Left lobe of liver (tissue), 2 donors: Measurements from ENCODE around the gene NPIPB12. TPM values are rescaled to one million over a fixed set of nuclear protein-coding genes. Genes with fewer than 3 reads are reported as not detected.
A peak's percentile ranks its signal among the peaks of the same experiment; 100 is the strongest.
"Not testable (repeated sequence)": the region's sequence is repeated elsewhere in the genome, so short reads cannot be mapped to it uniquely, and the experiment has no call there.

Experiments
- ATAC-seq: fragments of 200-7000 bp; cut with Tn5 transposase; one replicate; pipeline ENCODE4 v1.9.1; 2020; ENCODE audit warnings: mild to moderate bottlenecking, moderate library complexity
- DNase-seq: peaks from one replicate; pipeline ENCODE4 v3.0.0-alpha.2; 2020; ENCODE audit warnings: low spot score
- total RNA-seq: library from RNA; stranded (reverse); gene quantifications from one replicate; pipeline ENCODE4 v1.2.1, GENCODE V29; 2021
- donor health status: DM: no; HTN: no; CAD: no; lungs with moderate emphysema.
- donor health status: DM: no; HTN: yes; CAD: no.

Gene NPIPB12
- 44.2 TPM for total RNA-seq

- DNase-seq, ATAC-seq: not testable (repeated sequence)
These were observed at the start of gene NPIPB12 for GRCh38 chr16:29506308-29506707. NPIPB12 (minus strand) TSS chr16:29506408.

DNA sequence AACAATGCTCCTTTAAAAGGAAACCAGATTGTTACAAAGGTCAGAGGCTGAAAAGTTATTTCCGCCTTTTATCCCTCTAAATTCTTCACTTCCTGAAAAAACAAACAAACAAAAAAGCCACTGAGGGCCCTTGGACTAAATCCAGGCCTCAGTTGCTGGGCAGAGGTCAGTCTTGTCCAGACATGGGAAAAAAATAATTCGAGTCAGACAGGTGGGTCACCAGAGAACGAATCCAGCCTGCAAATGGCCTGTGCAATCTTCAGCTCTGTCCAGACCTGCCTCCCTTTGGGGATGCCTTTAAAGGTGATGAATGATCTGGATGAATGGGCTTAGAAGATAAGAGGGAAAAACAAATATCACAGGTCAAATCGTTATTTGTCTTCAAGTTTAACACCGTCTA is 15.3 kb upstream of the NPIPB12 start:
- ATAC-seq, DNase-seq: not testable (repeated sequence)

- ATAC-seq, result not testable (repeated sequence)
- peak; percentile 51 for DNase-seq
These were observed 23.9 kb downstream of the NPIPB12 start for GRCh38 chr16:29482276-29482675.

DNA sequence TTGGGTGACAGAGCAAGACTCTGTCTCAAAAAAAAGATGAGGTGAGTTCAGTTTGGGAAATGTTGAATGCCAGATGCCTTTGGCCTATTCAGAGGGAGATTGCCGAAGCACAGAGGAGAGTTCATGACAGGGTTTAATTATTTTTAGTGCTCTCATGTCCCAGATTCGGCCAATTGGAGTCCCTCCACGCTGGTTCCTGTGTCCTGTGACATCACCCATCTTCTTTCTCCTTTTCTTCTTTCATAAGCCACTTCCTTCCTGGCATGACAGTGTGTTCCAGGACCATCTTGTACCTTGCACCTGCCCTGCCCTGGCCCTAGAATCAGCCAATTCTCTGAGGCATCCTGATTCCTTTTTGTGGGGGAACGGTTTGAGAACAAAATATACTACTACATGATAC is 34.1 kb downstream of the NPIPB12 start:
- not testable (repeated sequence) for DNase-seq, ATAC-seq

- peak; percentile 79 for DNase-seq
- ATAC-seq, result peak; percentile 88
These were observed 36.5 kb downstream of the NPIPB12 start for GRCh38 chr16:29469660-29470059.

DNA sequence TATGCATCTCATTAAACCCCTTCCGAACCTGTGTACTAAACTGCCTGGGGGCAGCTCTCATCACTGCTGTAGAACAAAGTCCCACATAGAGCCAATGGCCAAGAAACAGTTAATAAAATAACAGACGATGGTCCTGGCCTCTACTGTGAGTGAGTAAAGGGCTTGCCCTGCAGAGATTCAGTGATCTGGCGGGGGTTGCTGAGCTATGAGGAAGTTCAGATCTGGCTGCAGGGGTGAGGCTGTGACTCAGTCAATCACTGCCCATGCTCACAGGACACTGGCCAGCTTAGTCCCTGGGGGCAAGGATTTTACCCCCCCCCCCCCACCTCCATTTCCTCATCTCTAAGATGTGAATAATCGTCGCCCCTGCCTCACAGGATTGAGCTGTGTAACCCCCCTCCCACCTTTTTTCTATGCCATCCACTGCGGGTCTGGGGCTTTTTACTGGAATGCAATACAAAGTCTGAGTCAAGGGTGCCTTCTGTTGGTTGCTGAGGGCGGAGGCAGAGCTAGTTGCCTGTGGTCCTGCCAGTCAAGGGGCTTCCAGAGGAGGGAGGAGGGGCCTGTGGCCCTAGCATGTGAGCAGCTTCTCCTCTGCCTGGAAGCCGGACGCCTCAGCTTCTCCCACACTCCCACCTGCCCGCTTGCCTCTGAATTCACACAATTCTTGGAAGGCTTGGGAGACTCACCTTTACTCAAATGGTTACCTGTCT is 38.4 kb downstream of the NPIPB12 start:
- not testable (repeated sequence) for DNase-seq, ATAC-seq

GRCh38 chr16:29466904-29467303 is 39.3 kb downstream of the NPIPB12 start:
- ATAC-seq, result peak; percentile 14
- not testable (repeated sequence) for DNase-seq

- ATAC-seq, result peak; percentile 54
- DNase-seq, result not testable (repeated sequence)
These were observed 40.0 kb downstream of the NPIPB12 start for GRCh38 chr16:29465985-29466824.

DNA sequence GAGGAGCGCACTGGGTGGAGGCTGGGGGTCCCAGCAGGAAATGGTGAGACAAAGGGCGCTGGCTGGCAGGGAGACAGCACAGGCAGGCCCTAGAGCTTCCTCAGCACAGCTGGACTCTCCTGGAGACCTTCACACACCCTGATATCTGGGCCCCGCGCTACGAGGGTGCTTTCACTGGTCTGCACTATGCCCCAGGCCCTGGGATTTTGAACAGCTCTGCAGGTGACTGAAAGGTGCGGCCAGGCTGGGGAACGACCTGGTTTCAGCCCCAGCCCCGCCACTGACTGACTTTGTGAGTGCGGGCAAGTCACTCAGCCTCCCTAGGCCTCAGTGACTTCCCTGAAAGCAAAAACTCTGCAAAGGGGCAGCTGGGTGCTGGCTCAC is 45.6 kb downstream of the NPIPB12 start:
- not testable (repeated sequence) for DNase-seq
- peak; percentile 66 for ATAC-seq

DNA sequence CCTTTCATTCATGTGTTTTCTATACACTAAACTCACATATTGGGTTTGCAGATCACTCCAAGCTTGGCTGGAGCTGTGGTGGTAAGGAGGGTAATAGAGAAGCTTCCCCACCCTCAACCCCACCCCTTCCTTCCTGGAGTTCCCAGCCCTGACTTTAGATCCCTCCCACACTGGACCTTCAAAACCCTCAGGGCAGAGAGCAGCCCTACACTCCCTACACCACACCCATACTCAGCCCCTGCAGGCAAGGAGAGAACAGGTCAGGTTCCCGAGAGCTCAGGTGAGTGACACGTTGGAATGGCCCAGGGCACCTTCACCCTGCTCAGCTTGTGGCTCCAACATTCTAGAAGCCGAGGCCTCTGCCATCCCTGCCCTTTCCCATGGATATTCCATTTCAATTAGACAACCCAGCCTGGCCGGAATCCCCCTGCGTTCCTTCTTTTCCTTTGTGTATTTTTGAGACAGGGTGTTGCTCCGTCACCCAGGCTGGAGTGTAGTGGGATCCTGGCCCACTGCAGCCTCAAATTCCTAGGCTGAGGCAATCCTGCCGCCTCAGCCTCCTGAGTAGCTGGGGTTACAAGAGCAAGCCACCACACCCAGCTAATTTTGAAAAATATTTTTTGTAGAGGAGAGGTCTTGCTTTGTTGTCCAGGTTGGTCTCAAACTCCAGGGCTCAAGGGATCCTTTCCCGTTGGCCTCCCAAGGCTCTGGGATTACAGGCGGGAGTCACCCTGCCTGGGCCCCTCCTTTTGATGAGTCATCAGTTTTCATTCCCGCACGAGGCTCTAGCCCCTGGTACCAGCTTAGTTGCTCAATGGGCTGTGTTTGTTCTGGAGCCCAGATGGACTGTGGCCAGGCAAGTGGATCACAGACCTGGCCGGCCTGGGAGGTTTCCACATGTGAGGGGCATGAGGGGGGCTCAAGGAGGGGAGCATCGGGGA is 46.2 kb downstream of the NPIPB12 start, which contains the start of gene SULT1A4:
Gene SULT1A4, plus strand, starts transcription at position 208 of the 941 bp plus-strand sequence. CDS start 1,473 bp downstream, outside the sequence.
- ATAC-seq, result peak; percentile 78
- not testable (repeated sequence) for DNase-seq

DNA sequence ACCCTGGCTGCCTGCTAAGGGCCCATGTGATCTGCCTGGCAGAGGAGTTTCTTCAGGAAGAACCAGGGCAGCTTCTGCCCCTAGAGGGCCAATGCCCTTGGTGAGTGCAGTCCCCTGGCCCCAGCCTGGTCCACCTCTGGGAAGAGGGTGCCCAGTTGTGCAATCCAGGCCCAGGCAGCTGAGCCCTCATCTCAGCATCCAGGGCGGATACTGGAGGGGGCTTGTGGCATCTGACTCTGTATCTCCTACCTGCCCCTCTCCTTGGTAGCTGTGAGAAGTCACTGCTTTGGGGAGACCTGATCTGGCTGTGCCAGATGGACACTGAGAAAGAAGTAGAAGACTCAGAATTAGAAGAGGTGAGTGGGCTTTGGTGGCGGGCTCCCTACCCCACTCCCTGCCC is 48.5 kb downstream of the NPIPB12 start:
- not testable (repeated sequence) for DNase-seq, ATAC-seq

DNA sequence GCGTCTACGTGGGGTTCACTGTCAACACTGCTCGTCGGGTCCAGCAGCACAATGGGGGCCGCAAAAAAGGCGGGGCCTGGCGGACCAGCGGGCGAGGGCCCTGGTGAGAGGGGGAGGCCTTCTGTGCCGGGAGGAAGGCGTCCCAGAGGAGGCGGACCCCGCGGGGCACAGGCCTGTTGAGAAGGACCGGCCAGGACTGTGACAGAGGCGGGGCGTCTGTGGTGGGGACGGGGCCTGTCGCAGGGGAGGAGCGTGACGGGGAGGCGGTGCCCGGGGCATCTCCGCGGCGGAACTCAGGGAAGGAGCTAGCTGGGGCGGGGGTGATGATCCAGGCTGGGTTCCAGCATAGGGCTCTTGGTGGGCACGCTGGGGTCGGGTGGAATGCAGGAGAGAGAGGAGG is 51.4 kb downstream of the NPIPB12 start:
- DNase-seq, result not testable (repeated sequence)
- ATAC-seq, result peak; percentile 77

DNA sequence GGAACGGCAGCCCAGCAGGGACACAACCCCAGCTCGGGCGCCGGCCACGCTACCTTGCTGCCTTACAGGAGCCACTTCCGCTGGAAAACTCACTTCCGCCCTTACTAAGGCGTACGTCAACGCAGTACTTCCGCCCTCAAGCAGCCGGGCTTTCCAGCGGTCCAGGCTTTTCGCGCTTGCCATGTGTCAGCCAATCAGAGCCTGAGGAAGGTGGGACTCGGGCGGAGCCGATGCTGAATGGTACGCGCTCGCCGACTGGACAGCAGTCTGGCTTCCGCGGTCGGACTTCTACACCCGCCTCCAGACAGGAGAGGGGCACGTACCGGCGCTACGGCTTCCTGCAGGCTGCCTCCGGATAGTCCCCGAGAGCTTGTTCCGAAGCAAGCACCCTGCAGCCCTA is 51.9 kb downstream of the NPIPB12 start, which contains the start of the genes BOLA2 and SLX1B:
Gene BOLA2, minus strand, starts transcription at position 83 of the 400 bp plus-strand sequence. CDS start 98 bp downstream, outside the sequence.
Gene SLX1B, plus strand, starts transcription at position 265 of the 400 bp plus-strand sequence.
- ATAC-seq, result peak; percentile 86

GRCh38 chr16:29453754-29454153 is 52.5 kb downstream of the NPIPB12 start:
- not testable (repeated sequence) for DNase-seq
- ATAC-seq, result peak; percentile 41

More for the DNA sequence above, 51.9 kb downstream of the NPIPB12 start, which contains the start of the genes BOLA2 and SLX1B:
- DNase-seq, result not testable (repeated sequence)

Other genes starting within 250 kb of the NPIPB12 start
- gene NPIPB11, start 99.7 kb downstream of the NPIPB12 start, total RNA-seq, result 0.28 TPM
- gene BOLA2, start 52.1 kb downstream of the NPIPB12 start, total RNA-seq, result 2.4 TPM
- 12.4 TPM for gene SLX1B, start 51.9 kb downstream of the NPIPB12 start, total RNA-seq
- 8.3 TPM for gene SULT1A4, start 46.5 kb downstream of the NPIPB12 start, total RNA-seq
- 1.3 TPM for gene SPN, start 156.8 kb upstream of the NPIPB12 start, total RNA-seq
- 143 TPM for gene QPRT, start 172.8 kb upstream of the NPIPB12 start, total RNA-seq
- gene C16orf54, start 239.6 kb upstream of the NPIPB12 start, total RNA-seq, result 0.53 TPM